HPDE6-E6E7 (cell line): Measurements from ENCODE around the gene CFAP100.

Source experiments
- DNase-seq: peaks from one replicate; pipeline ENCODE4 v3.0.0; 2011; ENCODE audit warnings: missing footprints; ENCODE audit errors: extremely low spot score

The CFAP100 gene

GRCh38 chr3:126399756-126400155, 5.0 kb downstream of the CFAP100 start:
- no peak for DNase-seq

- DNase-seq: no peak
Measured at GRCh38 chr3:126401611-126402160, 7.0 kb downstream of the CFAP100 start.

- DNase-seq: no peak
Measured at GRCh38 chr3:126402178-126402577, 7.5 kb downstream of the CFAP100 start.

- DNase-seq: no peak
Measured at GRCh38 chr3:126402666-126403302, 8.1 kb downstream of the CFAP100 start.

- DNase-seq: no peak
Measured at GRCh38 chr3:126406389-126407296, 11.9 kb downstream of the CFAP100 start.

- no peak for DNase-seq
Measured at GRCh38 chr3:126407412-126408044, 12.8 kb downstream of the CFAP100 start.

GRCh38 chr3:126408099-126408498, 13.4 kb downstream of the CFAP100 start:
- DNase-seq: no peak

- DNase-seq: no peak
Measured at GRCh38 chr3:126412841-126413692, 18.4 kb downstream of the CFAP100 start.

GRCh38 chr3:126413693-126414080, 19.0 kb downstream of the CFAP100 start:
- no peak for DNase-seq

GRCh38 chr3:126414406-126414805, 19.7 kb downstream of the CFAP100 start:
- DNase-seq: no peak

GRCh38 chr3:126414961-126415660, 20.4 kb downstream of the CFAP100 start:
- no peak for DNase-seq

- DNase-seq: no peak
Measured at GRCh38 chr3:126415661-126416591, 21.2 kb downstream of the CFAP100 start.

GRCh38 chr3:126416943-126417342, 22.2 kb downstream of the CFAP100 start:
- no peak for DNase-seq

- no peak for DNase-seq
Measured at GRCh38 chr3:126417515-126417914, 22.8 kb downstream of the CFAP100 start.

- DNase-seq: no peak
Measured at GRCh38 chr3:126417981-126418530, 23.3 kb downstream of the CFAP100 start.

- DNase-seq: no peak
Measured at GRCh38 chr3:126418661-126419131, 24.0 kb downstream of the CFAP100 start.

- DNase-seq: no peak
Measured at GRCh38 chr3:126419151-126419703, 24.5 kb downstream of the CFAP100 start.

GRCh38 chr3:126419886-126420786, 25.4 kb downstream of the CFAP100 start:
- DNase-seq: no peak
